ENCODE data around the gene TKTL1.
"Not testable (repeated sequence)": the region's sequence is repeated elsewhere in the genome, so short reads cannot be mapped to it uniquely, and the experiment has no call there.

The TKTL1 gene, protein sequence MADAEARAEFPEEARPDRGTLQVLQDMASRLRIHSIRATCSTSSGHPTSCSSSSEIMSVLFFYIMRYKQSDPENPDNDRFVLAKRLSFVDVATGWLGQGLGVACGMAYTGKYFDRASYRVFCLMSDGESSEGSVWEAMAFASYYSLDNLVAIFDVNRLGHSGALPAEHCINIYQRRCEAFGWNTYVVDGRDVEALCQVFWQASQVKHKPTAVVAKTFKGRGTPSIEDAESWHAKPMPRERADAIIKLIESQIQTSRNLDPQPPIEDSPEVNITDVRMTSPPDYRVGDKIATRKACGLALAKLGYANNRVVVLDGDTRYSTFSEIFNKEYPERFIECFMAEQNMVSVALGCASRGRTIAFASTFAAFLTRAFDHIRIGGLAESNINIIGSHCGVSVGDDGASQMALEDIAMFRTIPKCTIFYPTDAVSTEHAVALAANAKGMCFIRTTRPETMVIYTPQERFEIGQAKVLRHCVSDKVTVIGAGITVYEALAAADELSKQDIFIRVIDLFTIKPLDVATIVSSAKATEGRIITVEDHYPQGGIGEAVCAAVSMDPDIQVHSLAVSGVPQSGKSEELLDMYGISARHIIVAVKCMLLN

DNA sequence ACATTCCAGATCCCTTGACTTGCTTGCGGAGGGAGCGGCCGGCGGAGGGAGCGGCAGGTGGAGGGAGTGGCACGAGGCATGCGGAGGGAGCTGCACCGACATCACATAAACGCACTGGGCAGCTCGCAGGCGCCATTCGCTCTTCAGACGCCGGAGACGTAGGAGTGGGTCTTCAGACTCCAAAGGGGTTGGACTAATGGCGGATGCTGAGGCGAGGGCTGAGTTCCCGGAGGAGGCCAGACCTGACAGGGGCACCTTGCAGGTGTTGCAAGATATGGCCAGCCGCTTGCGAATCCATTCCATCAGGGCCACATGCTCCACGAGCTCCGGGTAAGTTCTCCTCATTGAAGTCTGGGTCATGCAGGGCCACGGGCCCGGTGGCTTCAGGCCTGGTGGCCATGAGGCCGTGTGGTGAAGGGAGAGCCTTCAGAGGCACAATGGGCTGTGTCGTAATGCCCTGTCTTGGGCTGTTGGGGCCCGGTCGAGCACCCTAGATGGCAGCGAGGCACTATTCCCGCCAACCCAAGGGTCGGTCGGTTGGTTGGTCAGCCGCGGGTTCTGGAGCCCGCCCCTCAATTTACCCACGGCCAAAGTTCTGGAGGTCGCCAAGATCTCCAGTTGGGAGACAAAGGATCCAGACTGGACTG lies at the start of gene TKTL1:
TKTL1 (plus strand) TSS at position 132 of the 647 bp plus-strand sequence; CDS start at position 197, 65 bp downstream.
- Mint-ChIP-seq H3K4me3 (no peak within 1 kb of the TSS), H3K27ac (no peak within 1 kb of the TSS), H3K9me3 (no peaks in the 10 kb centered on the region), H3K36me3 (no peaks in the 10 kb centered on the region), H3K27me3 (no peaks in the 10 kb centered on the region), H3K4me1 (no peaks in the 10 kb centered on the region)

DNA sequence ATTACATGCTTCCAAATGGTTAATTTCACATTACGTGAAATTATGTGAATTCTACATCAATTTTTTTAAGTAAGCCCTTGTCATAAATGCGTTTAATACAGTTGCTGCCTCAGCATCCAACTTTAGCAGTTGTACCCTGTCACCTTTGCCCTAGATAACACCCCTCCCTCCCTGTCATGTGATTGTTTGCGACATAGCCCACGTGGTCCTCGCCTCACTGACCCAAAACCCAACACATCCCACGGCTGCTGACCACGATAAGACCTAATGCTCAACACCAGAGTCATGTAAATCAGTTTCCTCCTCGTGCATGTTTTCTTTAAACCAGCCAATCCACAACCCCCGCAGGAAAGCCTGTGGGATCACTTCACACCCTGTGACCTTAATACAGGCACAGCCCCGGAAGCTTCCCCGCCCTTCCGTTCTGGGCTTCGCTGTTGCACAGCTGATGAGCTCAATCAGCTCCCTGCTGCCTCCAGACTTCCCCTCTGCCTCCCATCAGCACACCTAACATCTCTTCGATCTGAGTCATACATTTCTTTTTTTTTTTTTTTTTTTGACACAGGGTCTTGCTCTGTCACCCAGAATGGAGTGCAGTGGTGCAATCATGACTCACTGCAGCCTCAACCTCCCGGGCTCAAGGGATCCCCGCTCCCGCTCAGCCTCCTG lies 48.1 kb upstream of the TKTL1 start:
- not testable (repeated sequence) for H3K27me3 Mint-ChIP-seq, H3K27ac Mint-ChIP-seq, H3K4me3 Mint-ChIP-seq, H3K36me3 Mint-ChIP-seq, H3K4me1 Mint-ChIP-seq, H3K9me3 Mint-ChIP-seq

DNA sequence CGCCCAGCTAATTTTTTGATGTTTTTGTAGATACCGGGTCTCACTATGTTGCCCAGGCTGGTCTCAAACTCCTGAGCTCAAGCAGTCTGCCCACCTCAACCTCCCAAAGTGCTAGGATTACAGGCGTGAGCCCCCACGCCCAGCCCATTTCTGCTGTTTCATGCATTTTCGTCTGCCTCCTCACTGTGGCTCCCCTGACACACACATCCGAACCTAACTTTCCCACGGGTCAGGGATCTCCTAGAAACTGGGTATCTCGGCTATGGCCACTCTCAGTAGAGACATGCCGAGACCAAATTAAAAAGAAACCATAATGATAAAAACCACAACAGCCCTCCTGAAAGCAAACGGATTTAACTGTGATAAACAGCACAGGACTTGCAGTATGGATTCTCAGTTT lies 47.5 kb upstream of the TKTL1 start:
- H3K4me3 Mint-ChIP-seq, H3K27ac Mint-ChIP-seq, H3K9me3 Mint-ChIP-seq, H3K36me3 Mint-ChIP-seq, H3K4me1 Mint-ChIP-seq, H3K27me3 Mint-ChIP-seq: not testable (repeated sequence)

DNA sequence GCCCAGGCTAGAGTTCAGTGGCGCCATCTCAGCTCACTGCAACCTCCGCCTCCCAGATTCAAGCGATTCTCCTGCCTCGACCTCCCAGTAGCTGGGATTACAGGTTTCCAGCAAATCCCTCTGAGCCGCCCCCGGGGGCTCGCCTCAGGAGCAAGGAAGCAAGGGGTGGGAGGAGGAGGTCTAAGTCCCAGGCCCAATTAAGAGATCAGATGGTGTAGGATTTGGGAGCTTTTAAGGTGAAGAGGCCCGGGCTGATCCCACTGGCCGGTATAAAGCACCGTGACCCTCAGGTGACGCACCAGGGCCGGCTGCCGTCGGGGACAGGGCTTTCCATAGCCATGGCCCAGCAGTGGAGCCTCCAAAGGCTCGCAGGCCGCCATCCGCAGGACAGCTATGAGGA lies 38.3 kb upstream of the TKTL1 start, which contains the start of gene OPN1MW3:
OPN1MW3 (plus strand) TSS at position 301 of the 400 bp plus-strand sequence; CDS start at position 339, 38 bp downstream.
- not testable (repeated sequence) for H3K9me3 Mint-ChIP-seq, H3K27ac Mint-ChIP-seq, H3K36me3 Mint-ChIP-seq, H3K4me3 Mint-ChIP-seq, H3K4me1 Mint-ChIP-seq, H3K27me3 Mint-ChIP-seq

DNA sequence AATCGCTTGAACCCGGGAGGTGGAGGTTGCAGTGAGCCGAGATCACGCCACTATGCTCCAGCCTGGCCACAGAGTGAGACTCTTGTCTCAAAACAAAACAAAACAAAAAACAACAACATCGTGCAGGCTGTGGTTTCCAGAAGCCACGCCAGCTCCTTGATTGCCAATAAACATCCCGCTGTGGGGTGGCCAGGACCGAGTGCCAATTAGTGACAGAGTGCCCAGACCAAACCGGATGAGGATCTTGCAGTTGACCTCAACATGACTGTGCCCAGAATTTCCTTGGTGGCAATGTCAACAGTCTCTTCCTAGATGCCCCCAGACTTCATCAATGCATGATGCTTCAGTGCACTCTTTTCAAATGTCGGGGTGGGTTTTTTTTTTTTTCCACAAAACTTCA lies 36.9 kb upstream of the TKTL1 start:
- H3K27ac Mint-ChIP-seq, H3K27me3 Mint-ChIP-seq, H3K36me3 Mint-ChIP-seq, H3K4me3 Mint-ChIP-seq, H3K9me3 Mint-ChIP-seq, H3K4me1 Mint-ChIP-seq: not testable (repeated sequence)

DNA sequence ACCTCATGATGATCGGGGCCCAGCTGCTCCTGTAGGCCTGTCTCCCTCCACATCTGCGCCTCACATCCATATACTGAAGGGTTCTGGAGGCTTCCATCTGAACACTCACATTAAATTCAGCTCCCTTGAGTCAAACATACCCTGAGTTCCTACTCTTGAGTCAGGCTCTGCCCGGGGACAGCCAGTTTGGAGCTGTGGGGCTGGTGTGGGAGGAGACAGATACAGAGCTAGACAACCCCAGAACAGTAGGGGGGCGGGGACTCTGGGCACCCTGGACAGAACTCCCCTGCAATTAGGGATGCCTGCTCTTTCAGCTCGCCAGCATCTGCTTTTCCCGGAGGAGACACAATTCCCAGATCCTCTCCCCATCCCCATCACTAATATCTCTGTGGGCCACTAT lies 32.5 kb upstream of the TKTL1 start:
- not testable (repeated sequence) for H3K4me1 Mint-ChIP-seq, H3K27me3 Mint-ChIP-seq, H3K36me3 Mint-ChIP-seq, H3K4me3 Mint-ChIP-seq, H3K9me3 Mint-ChIP-seq, H3K27ac Mint-ChIP-seq

DNA sequence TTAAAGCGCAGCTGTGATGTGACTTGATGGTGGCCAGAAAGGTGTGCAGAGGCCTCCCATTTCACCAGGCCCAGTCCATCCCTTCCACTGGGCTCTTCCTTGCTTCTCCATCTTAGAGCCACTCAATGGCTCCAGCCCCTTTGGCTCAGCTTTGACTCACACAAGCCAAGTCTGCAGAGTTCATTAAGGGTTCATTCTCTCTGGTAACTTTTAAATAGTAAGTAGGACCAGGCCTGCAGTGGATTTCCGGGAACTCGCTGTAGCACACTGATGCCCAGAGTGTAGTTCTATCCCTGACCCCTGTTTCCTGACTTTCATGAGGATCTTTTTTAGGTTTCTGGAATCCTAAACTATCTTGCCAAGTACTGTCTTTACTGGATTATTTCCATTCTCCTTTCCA lies 26.4 kb upstream of the TKTL1 start:
- H3K27me3 Mint-ChIP-seq, H3K4me1 Mint-ChIP-seq, H3K4me3 Mint-ChIP-seq, H3K36me3 Mint-ChIP-seq, H3K27ac Mint-ChIP-seq, H3K9me3 Mint-ChIP-seq: not testable (repeated sequence)

DNA sequence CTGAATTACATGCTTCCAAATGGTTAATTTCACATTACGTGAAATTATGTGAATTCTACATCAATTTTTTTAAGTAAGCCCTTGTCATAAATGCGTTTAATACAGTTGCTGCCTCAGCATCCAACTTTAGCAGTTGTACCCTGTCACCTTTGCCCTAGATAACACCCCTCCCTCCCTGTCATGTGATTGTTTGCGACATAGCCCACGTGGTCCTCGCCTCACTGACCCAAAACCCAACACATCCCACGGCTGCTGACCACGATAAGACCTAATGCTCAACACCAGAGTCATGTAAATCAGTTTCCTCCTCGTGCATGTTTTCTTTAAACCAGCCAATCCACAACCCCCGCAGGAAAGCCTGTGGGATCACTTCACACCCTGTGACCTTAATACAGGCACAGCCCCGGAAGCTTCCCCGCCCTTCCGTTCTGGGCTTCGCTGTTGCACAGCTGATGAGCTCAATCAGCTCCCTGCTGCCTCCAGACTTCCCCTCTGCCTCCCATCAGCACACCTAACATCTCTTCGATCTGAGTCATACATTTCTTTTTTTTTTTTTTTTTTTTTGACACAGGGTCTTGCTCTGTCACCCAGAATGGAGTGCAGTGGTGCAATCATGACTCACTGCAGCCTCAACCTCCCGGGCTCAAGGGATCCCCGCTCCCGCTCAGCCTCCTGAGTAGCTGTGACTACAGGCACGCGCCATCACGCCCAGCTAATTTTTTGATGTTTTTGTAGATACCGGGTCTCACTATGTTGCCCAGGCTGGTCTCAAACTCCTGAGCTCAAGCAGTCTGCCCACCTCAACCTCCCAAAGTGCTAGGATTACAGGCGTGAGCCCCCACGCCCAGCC lies 10.9 kb upstream of the TKTL1 start:
- not testable (repeated sequence) for H3K4me3 Mint-ChIP-seq, H3K9me3 Mint-ChIP-seq, H3K27ac Mint-ChIP-seq, H3K36me3 Mint-ChIP-seq, H3K27me3 Mint-ChIP-seq, H3K4me1 Mint-ChIP-seq

DNA sequence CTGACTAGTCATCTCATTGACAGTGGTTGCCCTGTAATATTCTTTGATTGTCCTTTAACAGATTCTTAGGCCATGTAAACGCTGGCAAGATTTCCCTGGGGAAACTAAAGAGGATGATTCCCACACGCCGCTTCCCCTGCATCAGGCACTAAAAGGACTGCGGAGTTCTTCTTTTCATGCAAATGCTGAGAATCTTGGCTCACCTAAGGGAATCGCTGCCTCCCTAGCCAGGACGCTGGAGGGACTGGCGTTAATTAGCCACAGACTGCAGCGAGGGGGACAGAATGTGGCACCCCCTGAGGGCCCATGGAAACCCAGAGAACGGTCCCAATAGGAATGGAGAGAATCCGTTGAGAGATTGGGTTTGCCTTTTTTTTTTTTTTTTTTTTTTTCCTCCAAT lies 9.2 kb upstream of the TKTL1 start:
- H3K36me3 Mint-ChIP-seq, H3K4me3 Mint-ChIP-seq, H3K4me1 Mint-ChIP-seq, H3K9me3 Mint-ChIP-seq, H3K27ac Mint-ChIP-seq, H3K27me3 Mint-ChIP-seq: not testable (repeated sequence)

DNA sequence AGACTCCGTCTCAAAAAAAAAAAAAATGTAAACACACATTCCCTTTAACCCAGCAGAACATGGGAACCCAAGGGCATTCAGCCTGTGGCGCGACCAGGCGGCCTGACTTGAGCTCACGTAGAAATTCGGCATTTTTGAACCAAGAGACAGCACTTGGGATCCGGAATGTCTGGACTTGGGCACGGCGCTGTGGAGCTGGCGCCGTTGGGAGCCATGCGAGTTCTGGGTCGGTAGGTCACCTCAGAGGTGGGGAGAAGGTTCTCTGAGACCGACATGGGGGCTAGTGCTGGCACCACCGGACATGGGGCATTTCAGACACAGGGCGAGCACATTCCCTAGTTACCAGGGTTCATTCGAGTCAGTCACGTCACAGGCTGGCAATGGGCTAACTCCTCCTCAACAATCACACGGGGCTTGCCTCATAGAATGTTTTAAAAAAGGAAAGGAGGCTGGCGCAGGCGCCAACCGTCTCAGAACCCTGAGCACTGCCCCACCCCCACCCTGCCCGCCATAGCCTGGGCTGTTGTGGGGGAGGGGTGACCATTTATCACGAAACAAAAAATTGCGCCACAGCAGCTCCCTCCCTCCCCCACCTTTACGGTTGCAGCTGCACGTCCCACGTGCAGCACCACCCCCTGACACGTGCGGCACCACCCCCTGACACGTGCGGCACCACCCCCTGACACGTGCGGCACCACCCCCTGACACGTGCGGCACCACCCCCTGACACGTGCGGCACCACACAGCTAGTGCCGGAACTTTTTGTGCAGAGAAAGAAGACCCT lies 612 bp upstream of the TKTL1 start, which contains the start of gene TEX28:
TEX28 (minus strand) TSS at position 334 of the 784 bp plus-strand sequence. CDS start 3,007 bp downstream, outside the sequence.
- H3K4me1 Mint-ChIP-seq, result no peaks in the 10 kb centered on the region
- H3K27ac Mint-ChIP-seq, result no peak within 1 kb of the TSS
- H3K36me3 Mint-ChIP-seq, result no peaks in the 10 kb centered on the region
- H3K9me3 Mint-ChIP-seq, result no peaks in the 10 kb centered on the region
- H3K4me3 Mint-ChIP-seq, result no peak within 1 kb of the TSS
- H3K27me3 Mint-ChIP-seq, result no peaks in the 10 kb centered on the region

DNA sequence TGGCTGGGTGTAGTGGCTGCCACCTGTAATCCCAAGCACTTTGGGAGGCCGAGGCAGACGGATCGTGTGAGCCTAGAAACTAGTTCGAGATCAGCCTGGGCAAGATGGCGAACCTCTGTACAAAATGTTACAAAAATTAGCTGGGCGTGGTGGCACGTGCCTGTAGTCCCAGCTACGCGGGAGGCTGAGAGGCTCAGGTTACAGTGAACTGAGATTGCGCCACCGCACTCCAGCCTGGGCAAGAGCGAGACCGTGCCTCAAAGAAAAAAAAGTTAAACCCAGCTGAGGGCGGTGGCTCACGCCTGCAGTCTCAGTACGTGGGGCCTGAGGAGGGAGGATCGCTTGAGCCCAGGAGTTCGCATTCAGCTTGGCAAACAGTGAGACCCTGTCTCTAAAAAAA lies 1.1 kb downstream of the TKTL1 start:
- H3K36me3 Mint-ChIP-seq, result no peaks in the 10 kb centered on the region
- no peaks in the 10 kb centered on the region for H3K4me1 Mint-ChIP-seq
- no peak overlapping the region for H3K27ac Mint-ChIP-seq
- no peaks in the 10 kb centered on the region for H3K27me3 Mint-ChIP-seq
- no peak overlapping the region for H3K4me3 Mint-ChIP-seq
- no peaks in the 10 kb centered on the region for H3K9me3 Mint-ChIP-seq

DNA sequence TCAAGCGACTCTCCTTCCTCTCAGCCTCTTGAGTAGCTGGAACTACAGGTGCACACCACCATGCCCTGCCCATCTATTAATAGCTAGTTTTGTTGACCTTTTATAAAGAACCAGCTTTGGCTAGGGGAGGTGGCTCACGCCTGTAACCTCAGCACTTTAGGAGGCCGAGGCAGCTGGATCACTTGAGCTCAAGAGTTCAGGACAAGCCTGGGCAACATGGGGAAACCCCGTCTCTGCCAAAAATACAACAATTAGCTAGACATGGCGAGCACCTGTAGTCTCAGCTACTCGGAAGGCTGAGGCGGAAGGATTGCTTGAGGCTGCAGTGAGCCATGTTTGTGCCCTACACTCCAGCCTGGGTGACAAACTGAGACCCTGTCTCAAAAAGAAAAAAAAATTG lies 2.7 kb downstream of the TKTL1 start:
- H3K4me3 Mint-ChIP-seq, result no peak overlapping the region
- no peaks in the 10 kb centered on the region for H3K4me1 Mint-ChIP-seq
- H3K27me3 Mint-ChIP-seq, result no peaks in the 10 kb centered on the region
- H3K27ac Mint-ChIP-seq, result no peak overlapping the region
- no peaks in the 10 kb centered on the region for H3K36me3 Mint-ChIP-seq
- H3K9me3 Mint-ChIP-seq, result no peaks in the 10 kb centered on the region

DNA sequence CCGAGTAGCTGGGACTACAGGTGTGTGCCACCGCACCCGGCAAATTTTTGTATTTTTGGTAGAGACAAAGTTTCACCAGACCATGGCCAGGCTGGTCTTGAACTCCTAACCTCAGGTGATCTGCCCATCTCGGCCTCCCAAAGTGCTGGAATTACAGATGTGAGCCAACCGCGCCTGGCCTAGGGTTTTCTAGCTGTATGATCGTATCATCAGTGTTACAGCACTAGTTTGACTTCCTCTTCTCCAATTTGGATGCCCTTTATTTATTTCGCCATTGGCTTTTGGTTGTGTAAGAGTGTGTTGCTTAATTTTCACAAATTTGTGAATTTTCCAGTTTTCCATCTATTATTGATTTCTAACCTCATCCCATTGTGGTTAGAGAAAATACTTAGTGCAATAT lies 5.2 kb downstream of the TKTL1 start:
- H3K27me3 Mint-ChIP-seq, result no peaks in the 10 kb centered on the region
- no peaks in the 10 kb centered on the region for H3K4me1 Mint-ChIP-seq
- H3K4me3 Mint-ChIP-seq, result no peak overlapping the region
- H3K9me3 Mint-ChIP-seq, result no peaks in the 10 kb centered on the region
- no peak overlapping the region for H3K27ac Mint-ChIP-seq
- no peaks in the 10 kb centered on the region for H3K36me3 Mint-ChIP-seq

DNA sequence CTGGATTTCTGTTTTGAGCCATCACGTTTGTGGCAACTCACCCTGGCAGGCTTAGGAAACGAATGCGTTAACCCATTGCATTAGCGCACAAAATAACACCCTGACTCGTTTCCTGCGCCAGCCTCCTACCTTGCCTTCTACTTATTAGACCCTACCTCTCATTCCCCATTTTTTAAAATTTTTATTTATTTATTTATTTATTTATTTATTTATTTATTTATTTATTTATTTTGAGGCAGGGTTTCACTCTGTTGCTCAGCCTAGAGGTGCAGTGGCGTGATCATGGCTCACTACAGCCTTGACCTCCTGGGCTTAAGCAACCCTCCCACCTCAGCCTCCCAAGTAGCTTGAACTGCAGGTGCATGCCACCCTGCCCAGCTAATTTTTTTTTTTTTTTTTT lies 7.4 kb downstream of the TKTL1 start:
- not testable (repeated sequence) for H3K27ac Mint-ChIP-seq, H3K4me1 Mint-ChIP-seq, H3K4me3 Mint-ChIP-seq, H3K9me3 Mint-ChIP-seq, H3K36me3 Mint-ChIP-seq, H3K27me3 Mint-ChIP-seq

DNA sequence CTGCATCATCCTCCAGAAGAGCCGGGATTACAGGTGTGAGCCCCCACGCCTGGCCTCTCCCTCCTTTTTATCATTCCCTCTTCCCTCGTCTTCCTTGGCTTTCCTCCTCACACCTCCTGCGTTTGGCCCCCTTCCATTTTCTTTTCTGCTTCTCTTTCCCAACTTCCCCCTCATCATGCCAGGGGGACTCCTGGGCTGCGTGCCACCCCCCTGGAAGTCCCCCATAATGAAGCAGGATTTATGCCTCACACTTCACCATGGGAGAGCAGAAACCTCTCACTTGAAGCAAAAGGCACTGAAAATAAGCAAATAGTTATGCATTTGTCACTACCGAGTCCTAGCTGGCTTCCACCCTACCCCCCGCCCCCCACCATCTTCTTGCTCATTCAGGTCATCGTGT lies 7.9 kb downstream of the TKTL1 start:
- H3K27me3 Mint-ChIP-seq, result no peaks in the 10 kb centered on the region
- H3K27ac Mint-ChIP-seq, result no peak overlapping the region
- no peaks in the 10 kb centered on the region for H3K9me3 Mint-ChIP-seq
- H3K4me3 Mint-ChIP-seq, result no peak overlapping the region
- H3K4me1 Mint-ChIP-seq, result peaks cover 11% of the 10 kb centered on the region
- no peaks in the 10 kb centered on the region for H3K36me3 Mint-ChIP-seq

Measured in activated naive CD4-positive, alpha-beta T cell treated with anti-CD3 and anti-CD28 coated beads, Interleukin-2, amount 50 U/mL, for 24 hours (primary cell).